Measurements from ENCODE around the gene RDH8.
A peak's percentile ranks its signal among the peaks of the same experiment; 100 is the strongest.

Gene RDH8, protein sequence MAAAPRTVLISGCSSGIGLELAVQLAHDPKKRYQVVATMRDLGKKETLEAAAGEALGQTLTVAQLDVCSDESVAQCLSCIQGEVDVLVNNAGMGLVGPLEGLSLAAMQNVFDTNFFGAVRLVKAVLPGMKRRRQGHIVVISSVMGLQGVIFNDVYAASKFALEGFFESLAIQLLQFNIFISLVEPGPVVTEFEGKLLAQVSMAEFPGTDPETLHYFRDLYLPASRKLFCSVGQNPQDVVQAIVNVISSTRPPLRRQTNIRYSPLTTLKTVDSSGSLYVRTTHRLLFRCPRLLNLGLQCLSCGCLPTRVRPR

DNA sequence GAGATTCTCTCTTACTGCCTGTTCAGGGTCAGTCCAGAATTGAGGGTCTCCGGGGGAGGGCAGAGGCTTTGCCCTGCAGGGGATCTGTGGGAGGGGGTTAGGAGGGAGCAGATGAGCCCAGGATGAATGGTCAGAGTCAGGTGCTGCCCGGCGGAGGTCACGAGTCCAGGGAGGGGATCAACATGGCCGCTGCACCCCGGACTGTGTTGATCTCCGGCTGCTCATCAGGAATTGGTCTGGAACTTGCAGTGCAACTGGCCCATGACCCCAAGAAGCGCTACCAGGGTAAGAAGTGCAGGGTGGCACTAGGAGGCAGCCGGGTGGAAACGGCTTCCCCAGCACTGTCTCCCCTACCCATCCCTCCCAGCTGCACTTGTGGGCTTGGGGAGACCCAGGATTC is at the start of gene RDH8:
Gene RDH8, plus strand, starts transcription at position 168 of the 400 bp plus-strand sequence. Its CDS starts 15 bp downstream, at position 183.
- DNase-seq (ENCODE audit: low spot score) = no peak

DNA sequence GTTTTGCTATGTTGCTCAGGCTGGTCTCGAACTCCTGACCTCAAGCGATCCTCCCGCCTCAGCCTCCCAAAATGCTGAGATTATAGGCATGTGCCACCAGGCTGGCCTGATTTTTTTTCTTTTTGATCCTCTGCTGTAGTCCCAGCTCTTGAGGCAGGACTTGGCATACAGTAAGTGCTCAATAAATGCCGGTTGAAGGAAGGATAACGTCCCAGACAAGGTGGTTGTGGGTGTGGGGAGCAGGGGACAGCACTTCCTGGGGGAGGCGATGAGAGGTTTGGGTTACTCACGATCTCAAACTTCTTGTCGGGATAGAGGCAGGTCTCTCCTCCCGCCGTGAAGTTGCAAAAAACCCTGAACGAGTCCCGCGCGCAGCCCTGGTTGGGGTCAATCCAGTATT is 47.3 kb upstream of the RDH8 start:
- no peak for DNase-seq (ENCODE audit: low spot score)

DNA sequence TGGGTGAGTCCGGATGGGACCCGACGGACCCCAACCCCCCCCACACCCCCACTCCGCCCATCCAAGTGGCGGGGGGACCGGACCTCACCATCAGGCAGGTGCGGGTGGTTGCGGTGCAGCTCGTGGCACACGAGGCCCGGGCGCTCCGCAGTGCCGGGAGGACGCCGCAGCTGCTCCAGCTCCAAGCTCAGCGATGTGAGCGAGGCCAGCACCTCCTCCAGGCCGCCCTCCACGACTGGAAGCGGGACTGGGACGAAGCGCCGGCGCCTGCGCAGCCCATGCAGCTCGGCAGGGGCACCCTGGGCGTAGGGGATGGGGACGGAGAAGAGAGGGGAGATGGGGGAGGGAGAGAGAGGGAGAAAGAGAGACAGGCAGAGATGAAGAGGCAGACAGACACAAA is 46.8 kb upstream of the RDH8 start:
- no peak for DNase-seq (ENCODE audit: low spot score)

DNA sequence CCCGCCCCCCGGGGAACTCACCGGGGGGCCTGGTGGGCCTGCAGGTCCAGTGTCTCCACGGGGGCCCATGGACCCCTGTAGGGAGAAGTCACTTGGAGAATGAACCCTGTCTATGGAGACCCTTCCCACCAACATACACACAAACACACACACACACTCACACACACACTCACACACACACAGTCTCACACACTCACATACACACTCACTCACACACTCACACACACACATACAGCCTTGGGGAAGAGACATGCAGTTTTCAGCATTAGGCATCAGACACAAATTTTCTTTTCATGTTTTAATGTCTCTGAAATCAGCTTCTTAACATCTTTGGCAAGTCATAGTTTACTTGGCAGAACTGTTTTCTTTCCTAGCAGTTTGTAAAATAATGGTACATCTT is 46.0 kb upstream of the RDH8 start:
- no peak for DNase-seq (ENCODE audit: low spot score)

DNA sequence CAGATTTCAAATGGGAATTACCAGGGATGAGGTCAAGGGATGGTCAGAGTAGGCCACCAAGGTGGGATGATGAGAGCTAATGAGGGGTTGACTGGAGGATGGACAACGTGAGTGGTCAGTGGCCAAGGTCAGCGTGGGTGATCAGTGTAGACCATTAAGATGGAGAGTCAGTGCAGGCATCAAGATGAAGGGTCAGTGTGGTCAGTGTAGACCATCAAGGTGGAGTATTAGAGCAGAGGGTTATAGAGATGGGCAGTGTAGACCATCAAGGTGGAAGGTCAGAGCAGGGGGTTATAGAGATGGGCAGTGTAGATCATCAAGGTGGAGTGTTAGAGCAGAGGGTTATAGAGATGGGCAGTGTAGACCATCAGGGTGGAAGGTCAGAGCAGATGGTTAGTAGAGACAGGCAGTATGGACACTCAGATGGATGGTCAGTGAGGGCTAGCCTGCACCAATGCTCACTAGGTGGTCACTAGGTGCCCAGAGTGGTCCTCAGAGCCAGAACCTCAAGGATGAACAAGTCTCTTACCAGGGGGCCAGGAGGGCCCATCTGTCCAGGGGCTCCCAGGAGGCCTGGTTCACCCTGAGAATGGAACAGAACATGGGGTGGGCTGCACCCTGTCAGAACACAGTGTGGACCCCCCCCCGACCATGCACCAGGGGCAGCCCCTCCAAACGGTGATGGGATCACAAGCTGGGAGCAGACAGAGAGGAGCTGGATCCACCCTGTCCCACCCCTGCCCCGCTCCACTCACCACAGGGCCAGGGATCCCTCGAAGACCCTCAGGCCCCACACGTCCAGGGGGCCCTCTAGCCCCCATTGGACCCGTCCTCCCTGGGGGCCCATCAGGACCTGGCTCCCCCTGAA is 44.2 kb upstream of the RDH8 start:
- DNase-seq (ENCODE audit: low spot score) = no peak

DNA sequence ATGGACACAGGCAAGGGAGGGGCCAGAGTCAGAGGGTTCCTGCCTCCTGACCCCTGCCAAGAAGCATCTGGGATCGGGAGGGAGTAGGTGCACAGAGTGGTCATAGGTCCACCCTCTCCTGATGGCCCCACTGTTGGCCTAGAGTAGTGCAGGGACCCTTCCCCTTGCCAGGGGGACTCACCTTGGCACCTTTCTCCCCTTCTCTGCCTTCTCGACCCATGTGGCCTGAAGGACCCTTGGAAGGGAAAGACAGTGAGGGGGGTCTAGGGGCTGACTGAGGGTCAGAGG is 43.7 kb upstream of the RDH8 start:
- no peak for DNase-seq (ENCODE audit: low spot score)

DNA sequence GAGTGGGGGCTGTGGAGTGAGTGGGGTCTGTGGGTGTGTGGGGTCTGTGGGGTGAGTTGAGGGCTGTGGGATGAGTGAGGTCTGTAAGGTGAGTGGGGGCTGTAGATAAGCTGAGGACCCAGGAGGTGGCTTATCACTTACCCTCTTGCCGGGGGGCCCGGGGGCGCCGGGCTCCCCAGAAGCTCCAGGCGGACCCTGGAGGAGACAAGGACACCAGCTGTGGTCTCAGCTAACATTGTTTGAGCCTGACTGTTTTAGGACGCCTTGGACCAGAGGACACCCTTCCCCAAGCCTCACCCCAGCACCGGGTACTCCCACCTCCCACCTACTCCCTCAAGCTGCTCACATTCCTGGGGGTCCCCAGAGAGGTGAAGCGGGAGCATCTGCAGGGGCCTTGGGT is 42.8 kb upstream of the RDH8 start:
- no peak for DNase-seq (ENCODE audit: low spot score)

DNA sequence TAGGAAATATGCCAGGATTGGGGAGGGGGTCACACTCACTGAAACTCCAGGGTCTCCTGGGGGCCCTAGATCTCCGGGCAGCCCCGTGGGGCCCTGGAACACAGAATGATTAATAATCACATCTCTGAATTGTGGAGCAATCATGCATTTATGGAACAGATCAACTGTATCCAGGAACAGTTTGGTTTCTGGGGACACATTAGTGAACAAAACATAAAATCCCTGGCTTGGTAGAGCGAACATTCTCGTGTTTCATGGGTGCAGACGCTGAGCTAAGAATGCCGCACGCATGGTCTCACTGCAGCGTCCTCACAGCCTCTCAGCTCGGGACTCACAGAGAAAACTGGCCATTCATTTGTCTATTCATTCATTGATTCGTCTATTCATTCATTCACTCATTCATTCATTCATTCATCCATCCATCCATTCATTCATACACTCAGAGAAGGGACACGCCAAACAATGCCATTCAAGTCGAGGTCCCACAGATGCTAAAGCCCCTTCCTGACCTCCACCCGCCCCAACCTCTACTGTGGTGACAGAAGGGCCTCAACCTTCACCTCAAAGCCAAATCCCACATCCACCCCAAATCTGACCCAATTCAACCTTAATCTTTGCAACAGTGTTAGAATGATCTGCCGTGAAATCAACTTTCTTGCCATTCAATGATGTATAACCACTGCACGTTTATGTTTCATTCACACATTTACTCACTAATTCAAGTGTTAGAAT is 42.0 kb upstream of the RDH8 start:
- DNase-seq (ENCODE audit: low spot score) = no peak

DNA sequence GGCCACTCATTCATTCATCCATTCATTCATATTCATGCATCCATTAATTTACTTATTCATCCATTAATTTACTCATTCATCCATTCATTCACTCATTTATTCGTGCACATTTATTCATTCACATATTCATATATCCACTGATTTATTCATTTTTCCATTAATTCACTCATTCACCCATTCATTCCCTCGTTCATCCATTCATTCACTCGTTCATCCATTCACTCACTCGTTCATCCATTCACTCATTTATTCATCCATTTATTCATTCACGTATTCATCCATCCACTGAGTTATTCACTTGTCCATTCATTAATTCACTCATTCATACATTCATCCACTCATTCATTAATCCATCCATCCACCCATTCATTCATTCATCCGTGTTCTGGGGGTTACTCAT is 41.2 kb upstream of the RDH8 start:
- DNase-seq (ENCODE audit: low spot score) = no peak

DNA sequence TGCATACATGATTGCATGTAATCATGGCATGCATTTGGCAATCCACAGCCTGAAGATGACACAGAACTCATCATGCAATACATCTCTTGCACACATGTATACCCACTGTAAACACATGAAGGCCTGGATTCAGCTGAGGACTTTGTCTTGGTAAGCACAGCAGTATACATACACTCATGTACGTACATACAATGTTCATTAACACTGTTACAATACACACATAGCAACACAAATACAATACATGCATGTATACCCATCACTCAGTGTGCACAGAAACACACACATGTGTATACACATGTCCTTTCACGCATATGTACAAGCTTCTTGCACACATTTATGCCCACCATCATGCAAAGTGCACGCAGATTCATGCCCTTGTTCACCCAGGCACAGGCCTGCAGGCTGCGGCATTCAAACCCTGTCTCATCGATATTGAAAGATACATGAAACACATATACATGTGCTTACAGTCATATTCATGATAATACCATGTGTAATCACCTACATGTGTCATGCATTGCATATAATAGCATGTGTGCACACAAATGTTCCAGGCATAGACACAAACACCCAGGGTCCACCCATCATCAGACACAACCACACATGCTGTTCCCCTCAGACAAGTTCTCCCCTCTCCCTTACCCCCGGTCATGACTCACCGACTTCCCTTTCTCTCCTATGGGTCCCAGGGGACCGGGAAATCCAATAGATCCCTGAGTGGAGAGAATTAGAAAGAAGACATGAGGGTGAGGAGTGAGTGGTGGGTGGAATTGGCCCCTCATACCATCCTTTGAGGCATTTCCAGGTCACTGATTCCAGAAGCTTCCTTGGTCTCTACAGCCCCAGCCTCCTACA is 31.6 kb upstream of the RDH8 start:
- DNase-seq (ENCODE audit: low spot score) = no peak

DNA sequence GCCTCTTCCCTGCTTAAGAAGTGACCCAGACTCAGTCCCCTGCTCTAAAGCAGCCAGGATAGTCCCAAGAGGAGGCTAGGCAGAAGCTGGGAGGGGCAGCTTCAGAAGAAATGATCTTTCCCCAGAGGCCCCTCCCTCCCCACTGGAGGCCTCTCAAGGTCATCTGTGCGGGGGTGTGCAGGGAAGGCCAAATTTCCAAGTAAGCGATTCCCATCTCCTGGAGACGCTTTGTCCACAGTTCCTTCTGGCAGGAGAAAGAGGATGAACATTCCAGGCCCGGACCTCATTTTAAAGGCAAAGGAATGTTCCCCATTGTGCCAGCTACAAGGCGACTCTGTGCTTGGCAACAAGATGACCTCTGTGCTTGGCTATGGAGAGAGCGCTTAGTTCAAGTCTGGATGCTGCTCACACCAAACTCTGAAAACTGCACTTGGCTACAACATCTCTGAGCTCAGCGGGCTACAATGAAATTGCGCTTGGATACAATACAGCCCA is 26.4 kb upstream of the RDH8 start:
- DNase-seq (ENCODE audit: low spot score) = no peak

DNA sequence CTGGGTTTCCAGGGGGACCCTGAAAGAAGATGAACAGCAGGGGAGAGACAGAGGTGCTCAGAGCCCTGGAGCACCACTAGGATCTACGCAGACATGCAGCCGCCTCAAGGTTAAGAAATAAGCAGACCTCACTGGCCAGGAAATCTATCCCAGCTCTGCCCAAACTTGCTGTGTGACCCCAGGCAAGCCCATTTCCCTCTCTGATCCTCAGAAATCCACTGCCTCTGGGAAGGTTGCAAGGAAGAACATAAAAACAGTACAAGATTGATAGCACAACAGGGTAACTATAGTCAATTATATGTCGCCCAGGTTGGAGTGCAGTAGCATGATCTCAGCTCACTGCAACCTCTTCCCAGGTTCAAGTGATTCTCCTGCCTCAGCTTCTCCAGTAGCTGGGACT is 23.8 kb upstream of the RDH8 start:
- DNase-seq (ENCODE audit: low spot score) = no peak

DNA sequence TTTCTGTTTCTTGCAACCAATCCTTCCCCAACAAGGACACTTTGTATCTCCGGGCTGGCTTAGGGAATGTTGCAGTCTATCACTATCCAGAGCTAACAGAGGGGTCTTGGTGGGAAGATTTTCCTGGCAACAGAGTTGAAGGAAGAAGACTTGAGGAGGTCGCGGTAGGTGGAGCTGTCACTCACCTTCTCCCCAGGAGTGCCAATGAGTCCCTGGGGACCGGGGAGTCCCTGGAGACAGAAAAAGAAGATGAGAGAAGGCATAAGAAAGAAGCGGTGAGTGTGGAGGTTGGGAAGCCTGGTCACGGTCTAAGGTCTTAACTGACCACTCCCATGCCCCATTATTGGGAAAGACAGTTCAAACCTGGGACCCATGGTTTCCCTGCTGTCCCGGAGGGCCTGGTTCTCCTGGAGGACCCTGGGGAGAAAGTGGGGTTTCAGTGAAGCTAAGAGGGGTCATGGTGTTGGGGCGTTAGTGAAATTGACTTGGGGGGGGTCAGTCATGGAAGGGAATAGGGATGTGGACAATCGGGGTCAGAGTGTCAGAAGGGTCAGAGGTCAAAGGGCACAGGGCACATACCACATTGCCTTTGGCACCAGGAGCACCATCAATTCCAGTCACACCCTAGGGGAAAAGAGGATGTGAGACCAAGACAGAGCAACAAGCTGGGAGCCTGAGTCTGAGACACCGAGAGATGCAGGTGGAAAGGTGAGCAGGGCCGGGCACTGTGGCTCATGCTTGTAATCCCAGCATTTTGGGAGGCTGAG is 21.7 kb upstream of the RDH8 start:
- DNase-seq (ENCODE audit: low spot score) = no peak

DNA sequence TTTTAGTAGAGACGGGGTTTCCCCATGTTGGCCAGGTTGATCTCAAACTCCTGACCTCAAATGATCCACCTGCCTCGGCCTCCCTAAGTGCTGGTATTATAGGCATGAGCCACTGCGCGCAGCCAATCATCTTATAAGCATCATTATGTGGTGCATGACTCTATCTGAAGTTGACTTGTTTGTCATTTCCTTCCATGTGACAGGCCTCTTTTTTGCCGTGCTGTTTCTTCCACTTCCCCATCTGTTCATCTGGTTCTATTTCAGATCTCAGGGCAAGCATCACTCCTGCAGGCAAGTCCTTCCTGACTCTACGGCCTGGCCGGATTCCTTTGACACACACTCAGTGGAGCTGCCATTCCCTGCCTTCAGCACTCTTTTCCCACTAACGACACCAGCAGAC is 18.2 kb upstream of the RDH8 start:
- no peak for DNase-seq (ENCODE audit: low spot score)

DNA sequence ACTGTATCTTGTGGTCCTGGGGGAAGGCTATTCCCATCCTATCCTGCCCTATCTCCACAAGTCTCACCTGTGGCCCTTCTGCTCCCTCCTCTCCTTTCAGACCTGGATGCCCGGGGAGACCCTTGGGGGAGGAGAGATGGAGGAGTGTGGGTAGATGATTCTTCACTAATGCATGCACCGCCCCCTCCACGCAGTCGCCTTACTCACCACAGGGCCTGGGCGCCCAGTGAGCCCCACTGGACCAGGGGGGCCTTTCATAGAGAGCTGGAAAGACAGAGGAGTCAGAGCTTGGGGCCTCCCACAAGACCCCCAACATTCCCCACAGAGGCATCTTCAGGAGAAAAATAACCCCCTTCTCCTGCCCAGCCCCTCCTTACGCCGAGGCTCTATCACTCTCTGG is 17.3 kb upstream of the RDH8 start:
- no peak for DNase-seq (ENCODE audit: low spot score)

DNA sequence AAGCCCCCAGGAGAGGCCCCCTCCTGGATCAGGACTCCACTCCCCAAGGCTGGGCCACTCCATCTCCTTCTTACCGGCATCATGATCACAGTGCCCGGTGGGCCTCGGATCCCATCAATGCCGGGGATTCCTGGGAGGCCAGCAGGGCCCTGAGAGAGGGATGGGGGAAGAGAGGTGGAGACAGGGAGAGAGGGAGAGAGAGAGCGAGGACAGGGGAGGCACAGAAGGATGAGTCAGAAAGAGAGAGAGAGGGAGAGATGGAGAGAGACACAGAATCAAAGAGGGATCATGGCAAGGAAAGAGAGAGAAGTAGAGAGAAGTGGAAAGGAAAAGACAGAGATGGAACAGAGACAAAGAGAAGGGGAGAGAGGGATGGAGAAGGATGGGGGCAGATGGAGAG is 16.7 kb upstream of the RDH8 start:
- DNase-seq (ENCODE audit: low spot score) = no peak

DNA sequence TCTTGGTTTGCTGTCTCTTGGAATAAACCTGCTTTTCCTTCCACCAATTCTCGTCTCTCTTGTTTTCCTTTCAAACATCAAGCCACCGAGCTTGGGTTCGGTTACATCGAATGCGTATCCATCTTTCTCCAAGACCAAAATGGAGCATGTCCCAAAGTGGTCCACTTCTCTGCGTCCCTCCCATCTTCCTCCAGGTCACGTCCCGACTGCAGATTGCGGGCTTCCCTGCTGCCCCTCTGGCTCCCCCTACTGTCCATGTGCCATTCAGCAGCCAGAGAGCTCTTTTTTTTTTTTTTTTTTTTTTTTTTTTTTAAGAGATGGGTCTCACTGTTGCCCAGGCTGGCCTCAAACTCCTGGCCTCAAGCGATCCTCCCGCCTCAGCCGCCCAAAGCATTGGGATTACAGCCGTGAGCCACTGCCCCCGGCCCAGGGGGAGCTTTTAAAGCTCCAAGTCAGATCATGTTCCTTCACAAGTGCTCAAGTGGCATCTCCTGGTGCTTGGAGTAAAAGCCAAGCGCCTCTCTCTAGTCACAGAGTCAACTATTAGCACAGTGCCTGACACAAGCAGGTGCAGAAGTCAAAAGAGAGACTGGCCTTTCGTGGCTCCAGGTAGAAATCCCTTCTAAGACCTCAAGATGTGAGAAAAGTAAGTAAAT is 13.0 kb upstream of the RDH8 start:
- DNase-seq (ENCODE audit: low spot score) = peak; percentile 61

DNA sequence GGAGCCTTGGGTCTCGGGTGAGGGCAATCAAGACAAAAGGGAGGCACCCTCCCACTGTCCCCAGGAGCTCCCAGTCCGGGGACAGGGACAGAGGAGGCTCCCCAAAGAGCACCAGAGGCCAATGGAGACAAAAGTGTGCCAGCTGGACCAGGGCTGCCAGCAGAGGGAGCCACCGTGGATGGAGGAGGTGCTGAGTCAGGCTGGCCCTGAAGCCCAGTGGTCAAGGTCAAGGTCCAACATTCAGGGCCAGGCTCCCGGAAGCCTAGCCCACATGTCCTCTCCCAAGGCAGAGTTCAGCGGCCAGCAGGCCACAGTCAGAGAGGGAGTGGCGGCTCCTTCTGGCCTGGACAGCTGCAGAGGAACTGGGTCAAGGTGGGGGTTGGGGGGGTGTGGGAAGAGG is 11.4 kb upstream of the RDH8 start:
- DNase-seq (ENCODE audit: low spot score) = peak; percentile 65

DNA sequence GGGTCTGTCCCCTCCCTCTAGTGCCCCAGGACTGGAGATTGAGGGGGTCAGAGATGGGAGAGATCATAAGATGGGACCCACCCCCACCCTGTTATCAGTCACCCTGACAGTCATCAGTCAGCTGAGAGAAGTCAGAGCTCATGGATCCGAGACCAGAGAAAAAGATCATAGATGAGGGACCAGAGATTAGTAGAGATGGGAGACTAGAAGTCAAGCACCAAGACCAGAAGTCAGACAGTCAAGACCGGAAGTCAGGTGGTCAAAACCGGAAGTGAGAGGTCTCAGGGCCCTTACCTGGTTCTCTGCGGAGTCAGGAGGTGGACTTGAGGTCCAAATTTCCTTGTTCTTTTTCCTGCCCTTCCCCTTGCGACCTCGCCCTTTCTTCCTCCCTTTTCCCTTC is 10.0 kb upstream of the RDH8 start:
- peak; percentile 9 for DNase-seq (ENCODE audit: low spot score)

DNA sequence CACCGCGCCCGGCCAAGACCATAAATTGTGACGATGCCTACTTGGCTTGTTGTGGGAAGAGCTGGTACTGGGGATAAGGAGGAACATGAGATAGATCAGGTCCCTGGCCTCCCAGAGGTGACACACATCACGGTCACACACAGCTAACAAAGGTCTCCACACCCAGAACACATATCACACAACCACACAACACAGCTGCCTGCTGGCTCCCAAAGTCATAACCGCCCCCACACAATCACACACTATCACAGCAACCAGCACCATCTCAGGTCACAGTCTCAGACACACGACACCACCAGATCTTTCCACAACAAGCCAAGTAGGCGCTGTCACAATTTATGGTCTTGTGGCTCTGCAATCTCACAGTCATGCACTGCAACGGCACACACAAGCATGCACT is 8.7 kb upstream of the RDH8 start:
- no peak for DNase-seq (ENCODE audit: low spot score)
